CD4-positive, alpha-beta T cell (primary cell): ENCODE results near the gene ISL1. TPM values are rescaled to one million over a fixed set of nuclear protein-coding genes. Genes with fewer than 3 reads are reported as not detected.

ENCODE experiments used
- ATAC-seq: fragments of 200-7000 bp; cut with Tn5 transposase; one replicate; pipeline ENCODE4 v1.10.0; 2022; ENCODE audit warnings: mild to moderate bottlenecking; ENCODE audit not compliant: poor library complexity
- CTCF ChIA-PET: fragments of 350-600 bp; sonication (Branson Sonifier 250); formaldehyde crosslinking; loops from one replicate; lab custom pipeline; 2021; ENCODE audit warnings: antibody characterized with exemption, inconsistent platforms; lab: Charles Lee
- POLR2A ChIA-PET: fragments of 350-600 bp; sonication (Branson Sonifier 250); formaldehyde crosslinking; loops from one replicate; lab custom pipeline; 2021; ENCODE audit warnings: antibody characterized with exemption, inconsistent platforms; lab: Charles Lee
- DNase-seq, 14 experiments: peaks; one replicate each; pipeline ENCODE4 v3.0.0-alpha.2; 2013 to 2020; ENCODE audit warnings: mixed read lengths in 2 of 14
- H3K27ac ChIP-seq, 2 donors: one replicate each; pipeline versions ENCODE4 v1.5.1 to v1.7.0; 2013; ENCODE audit warnings: low read length in 2 of 2, low read depth in 1 of 2, mild to moderate bottlenecking in 1 of 2
- H3K27me3 ChIP-seq, 2 experiments: 1 replicate in 1 of 2; 2 replicates in 1 of 2; pipeline versions ENCODE4 v1.6.1 to v1.7.0; 2013; ENCODE audit warnings: low read length in 2 of 2, control low read depth in 1 of 2, mild to moderate bottlenecking in 1 of 2, moderate library complexity in 1 of 2; ENCODE audit not compliant: insufficient read depth in 2 of 2, control insufficient read depth in 1 of 2
- H3K36me3 ChIP-seq: one replicate; pipeline ENCODE4 v1.6.1; 2013; ENCODE audit warnings: low read length, control low read depth; ENCODE audit not compliant: insufficient read depth
- H3K4me1 ChIP-seq: one replicate; pipeline ENCODE4 v1.6.1; 2013; ENCODE audit warnings: low read length, control low read depth; ENCODE audit not compliant: insufficient read depth
- H3K4me3 ChIP-seq: one replicate; pipeline ENCODE4 v1.5.1; 2013; ENCODE audit warnings: mild to moderate bottlenecking, low read length, moderate library complexity
- H3K9me3 ChIP-seq, 2 experiments: 1 replicate in 1 of 2; 2 replicates in 1 of 2; pipeline versions ENCODE4 v1.6.1 to v1.7.0; 2013; ENCODE audit warnings: low read length in 2 of 2, mild to moderate bottlenecking in 2 of 2, control low read depth in 1 of 2, moderate library complexity in 1 of 2; ENCODE audit not compliant: control insufficient read depth in 1 of 2, insufficient read depth in 1 of 2
- H3K27ac Mint-ChIP-seq: one replicate; pipeline ENCODE4 v1.8.0; 2020; ENCODE audit warnings: mixed read lengths
- H3K27me3 Mint-ChIP-seq: one replicate; pipeline ENCODE4 v1.8.0; 2021; ENCODE audit warnings: mixed read lengths
- H3K36me3 Mint-ChIP-seq: one replicate; pipeline ENCODE4 v1.8.0; 2021; ENCODE audit warnings: low read depth, mixed read lengths
- H3K4me1 Mint-ChIP-seq: one replicate; pipeline ENCODE4 v1.8.0; 2021; ENCODE audit warnings: low read depth, mixed read lengths
- H3K4me3 Mint-ChIP-seq: one replicate; pipeline ENCODE4 v1.8.0; 2020; ENCODE audit warnings: mild to moderate bottlenecking, mixed read lengths
- H3K9me3 Mint-ChIP-seq: one replicate; pipeline ENCODE4 v1.8.0; 2020; ENCODE audit warnings: mixed read lengths
- CTCF ChIP-seq: fragments of 200-600 bp; IDR thresholded peaks from one replicate; pipeline ENCODE4 v1.8.0; 2022; ENCODE audit warnings: antibody characterized with exemption, mild to moderate bottlenecking
- intact Hi-C, 2 experiments: fragments of 100-400 bp; cut with DNase I in 1 of 2; cut with micrococcal nuclease in 1 of 2; formaldehyde crosslinking; loops; one replicate each; pipeline versions ENCODE4 v1.15.1 to v1.9.0; 2023 to 2025; cut with DNase I, micrococcal nuclease
- total RNA-seq, 174 experiments: library from RNA in 2 of 174; stranded (reverse) in 2 of 174; gene quantifications; one replicate each; pipeline ENCODE4 v1.2.3 and lab custom pipeline; 2021 to 2026

ISL1 gene
- total RNA-seq, 2 experiments from 2014 or later: not detected

- Histone ChIP-seq H3K4me3 (no peak overlapping the region), H3K27me3 (peaks cover 42 to 70% of the 10 kb centered on the region in 2 experiments), H3K9me3 (peaks cover 8 to 17% of the 10 kb centered on the region in 2 experiments), H3K4me1 (no peaks in the 10 kb centered on the region), H3K27ac (no peak overlapping the region), H3K36me3 (no peaks in the 10 kb centered on the region)
- POLR2A ChIA-PET: no interaction called here
- H3K4me1 Mint-ChIP-seq: no peaks in the 10 kb centered on the region
- ATAC-seq: no peak
- intact Hi-C loops: no loop called here
- peaks cover 88% of the 10 kb centered on the region for H3K27me3 Mint-ChIP-seq
- no peaks in the 10 kb centered on the region for H3K9me3 Mint-ChIP-seq
- no peaks in the 10 kb centered on the region for H3K36me3 Mint-ChIP-seq
- no peak overlapping the region for H3K4me3 Mint-ChIP-seq
- no peak for DNase-seq
- CTCF ChIA-PET: no interaction called here
- H3K27ac Mint-ChIP-seq: no peak overlapping the region
- TF ChIP-seq CTCF: no peak
Measured at GRCh38 chr5:51389288-51389576, 6.0 kb downstream of the ISL1 start.

GRCh38 chr5:51389577-51390463 is 6.6 kb downstream of the ISL1 start:
- H3K27me3 Mint-ChIP-seq: peaks cover 86% of the 10 kb centered on the region
- Histone ChIP-seq H3K27me3 (peaks cover 37 to 65% of the 10 kb centered on the region in 2 experiments), H3K36me3 (no peaks in the 10 kb centered on the region), H3K4me3 (no peak overlapping the region), H3K9me3 (peaks cover 8 to 17% of the 10 kb centered on the region in 2 experiments), H3K4me1 (no peaks in the 10 kb centered on the region), H3K27ac (no peak overlapping the region)
- DNase-seq (no peak), ATAC-seq (no peak)
- no peak overlapping the region for H3K27ac Mint-ChIP-seq
- intact Hi-C loops: no loop called here
- ChIA-PET CTCF (no interaction called here), POLR2A (no interaction called here)
- no peaks in the 10 kb centered on the region for H3K36me3 Mint-ChIP-seq
- TF ChIP-seq CTCF: no peak
- no peaks in the 10 kb centered on the region for H3K9me3 Mint-ChIP-seq
- H3K4me1 Mint-ChIP-seq: no peaks in the 10 kb centered on the region
- H3K4me3 Mint-ChIP-seq: no peak overlapping the region

- ATAC-seq (no peak), DNase-seq (no peak)
- Mint-ChIP-seq H3K4me1 (no peaks in the 10 kb centered on the region), H3K27me3 (peaks cover 86% of the 10 kb centered on the region), H3K9me3 (peaks cover 2% of the 10 kb centered on the region), H3K4me3 (no peak overlapping the region), H3K36me3 (no peaks in the 10 kb centered on the region), H3K27ac (no peak overlapping the region)
- ChIA-PET CTCF (interaction anchor here (0.6 kb wide), 1 partner anchor 18 kb away, joined by 4 read pairs; no protein-coding TSS in a partner anchor), POLR2A (no interaction called here)
- Histone ChIP-seq H3K4me3 (no peak overlapping the region), H3K36me3 (no peaks in the 10 kb centered on the region), H3K27me3 (peaks cover 44 to 67% of the 10 kb centered on the region in 2 experiments), H3K27ac (no peak overlapping the region), H3K4me1 (no peaks in the 10 kb centered on the region), H3K9me3 (peaks cover 8 to 17% of the 10 kb centered on the region in 2 experiments)
- no peak for TF ChIP-seq CTCF
- intact Hi-C loops: no loop called here
Measured at GRCh38 chr5:51391175-51391574, 7.9 kb downstream of the ISL1 start.
